ENCODE results near the gene RAP1A.

RAP1A gene

DNA sequence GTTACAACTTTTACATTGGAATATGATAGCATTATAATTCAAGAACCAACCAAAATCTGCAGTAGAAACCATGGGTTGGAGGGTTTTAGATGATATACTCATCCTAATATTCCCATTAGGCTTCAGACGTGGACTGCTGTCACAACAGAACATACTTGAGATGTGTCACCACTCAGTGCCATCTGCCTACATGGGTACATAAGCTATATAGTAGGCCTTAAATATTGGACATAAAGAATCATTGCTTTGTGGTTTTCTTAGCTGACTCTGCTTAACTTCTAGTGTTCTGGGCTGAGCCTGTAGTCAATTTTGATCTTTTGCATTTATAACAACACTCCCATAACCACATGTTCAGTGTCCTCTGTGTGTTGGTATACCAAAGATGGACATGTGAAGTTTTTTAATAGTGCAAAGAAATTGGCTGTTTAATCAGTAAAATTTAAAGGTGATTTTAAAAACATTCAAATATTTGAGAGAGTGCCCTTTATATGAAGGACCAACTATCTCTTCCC, 14.2 kb downstream of the RAP1A start:
- DNase-seq, result no peak
- H3K79me2 ChIP-seq (ENCODE audit: control insufficient read depth, insufficient read depth, low read length), result peaks cover 10% of the 10 kb centered on the region
- no peak overlapping the region for H3K23ac ChIP-seq (ENCODE audit: low read length)
- no peak overlapping the region for H2AK5ac ChIP-seq (ENCODE audit: low read length)
- no peak overlapping the region for H3K18ac ChIP-seq (ENCODE audit: low read length)
- H3K4me3 ChIP-seq (ENCODE audit: low read length), result no peak overlapping the region
- H3K79me1 ChIP-seq (ENCODE audit: low read length), result peaks cover 2% of the 10 kb centered on the region
- H3K4me1 ChIP-seq (ENCODE audit: control insufficient read depth, low read depth, low read length), result no peaks in the 10 kb centered on the region
- H2BK120ac ChIP-seq (ENCODE audit: low read depth, low read length), result no peak overlapping the region
- no peak overlapping the region for H2BK15ac ChIP-seq (replicated peaks; ENCODE audit: low read depth)
- no peaks in the 10 kb centered on the region for H3K27me3 ChIP-seq (ENCODE audit: insufficient read depth, low read length, poor library complexity)
- H3K9ac ChIP-seq (ENCODE audit: low read length), result no peak overlapping the region
- no peak overlapping the region for H3K4ac ChIP-seq (ENCODE audit: low read depth, low read length)
- H3K27ac ChIP-seq (ENCODE audit: low read depth, low read length), result no peak overlapping the region
- H3K36me3 ChIP-seq (ENCODE audit: control insufficient read depth, insufficient read depth, low read length), result no peaks in the 10 kb centered on the region
- H3K4me2 ChIP-seq (ENCODE audit: low read length), result no peak overlapping the region
- no peak overlapping the region for H4K8ac ChIP-seq (ENCODE audit: low read depth, low read length)
- no peak overlapping the region for H4K5ac ChIP-seq (ENCODE audit: low read length)
- no peak overlapping the region for H3K56ac ChIP-seq (ENCODE audit: low read length)
- no peak overlapping the region for H2BK5ac ChIP-seq (ENCODE audit: low read length)
- no CpG with 5 or more reads among the region's 1 CpG for WGBS (ENCODE audit: extremely low coverage, insufficient coverage, low lambda C conversion rate)

DNA sequence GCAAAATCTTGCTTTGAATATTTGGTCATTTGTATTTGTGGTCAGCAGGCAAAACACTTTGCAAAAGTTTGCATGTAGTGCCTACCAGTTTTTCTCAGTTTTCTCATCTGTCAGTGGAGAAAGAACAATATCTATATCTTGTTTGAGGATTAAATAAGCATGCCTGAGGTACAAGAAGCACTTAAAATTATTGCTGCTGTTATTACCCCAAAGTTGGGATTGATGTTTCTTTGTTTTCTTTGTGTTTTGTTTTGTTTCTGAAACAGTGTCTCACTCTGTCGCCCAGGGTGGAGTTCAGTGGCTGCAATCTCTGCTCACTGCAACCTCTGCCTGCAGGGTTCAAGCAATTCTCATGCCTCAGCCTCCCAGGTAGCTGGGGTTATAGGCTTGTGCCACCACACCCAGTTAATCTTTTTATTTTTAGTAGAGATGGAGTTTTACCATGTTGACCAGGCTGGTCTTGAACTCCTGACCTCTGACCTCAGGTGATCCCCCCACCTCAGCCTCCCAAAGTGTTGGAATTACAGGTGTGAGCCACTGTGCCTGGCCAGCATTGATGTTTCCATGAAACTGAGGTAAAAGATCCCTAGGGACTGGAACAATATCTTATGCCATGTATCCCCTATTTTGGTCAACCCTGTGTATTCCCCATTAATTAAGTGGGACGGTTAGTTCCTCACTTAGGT, 15.9 kb downstream of the RAP1A start:
- Histone ChIP-seq H3K4ac (ENCODE audit: low read depth, low read length) (no peak overlapping the region), H2BK120ac (ENCODE audit: low read depth, low read length) (no peak overlapping the region), H3K56ac (ENCODE audit: low read length) (no peak overlapping the region), H3K36me3 (ENCODE audit: control insufficient read depth, insufficient read depth, low read length) (no peaks in the 10 kb centered on the region), H3K23ac (ENCODE audit: low read length) (no peak overlapping the region), H2AK5ac (ENCODE audit: low read length) (no peak overlapping the region), H3K27me3 (ENCODE audit: insufficient read depth, low read length, poor library complexity) (no peaks in the 10 kb centered on the region), H3K4me1 (ENCODE audit: control insufficient read depth, low read depth, low read length) (no peaks in the 10 kb centered on the region), H3K9ac (ENCODE audit: low read length) (no peak overlapping the region), H3K18ac (ENCODE audit: low read length) (no peak overlapping the region), H3K4me3 (ENCODE audit: low read length) (no peak overlapping the region), H3K79me1 (ENCODE audit: low read length) (peaks cover 2% of the 10 kb centered on the region), H3K79me2 (ENCODE audit: control insufficient read depth, insufficient read depth, low read length) (peaks cover 9% of the 10 kb centered on the region), H4K8ac (ENCODE audit: low read depth, low read length) (no peak overlapping the region), H4K5ac (ENCODE audit: low read length) (no peak overlapping the region), H2BK15ac (replicated peaks; ENCODE audit: low read depth) (no peak overlapping the region), H3K4me2 (ENCODE audit: low read length) (no peak overlapping the region), H2BK5ac (ENCODE audit: low read length) (no peak overlapping the region), H3K27ac (ENCODE audit: low read depth, low read length) (no peak overlapping the region)
- no peak for DNase-seq
- WGBS (ENCODE audit: extremely low coverage, insufficient coverage, low lambda C conversion rate), result no CpG with 5 or more reads among the region's 2 CpGs

DNA sequence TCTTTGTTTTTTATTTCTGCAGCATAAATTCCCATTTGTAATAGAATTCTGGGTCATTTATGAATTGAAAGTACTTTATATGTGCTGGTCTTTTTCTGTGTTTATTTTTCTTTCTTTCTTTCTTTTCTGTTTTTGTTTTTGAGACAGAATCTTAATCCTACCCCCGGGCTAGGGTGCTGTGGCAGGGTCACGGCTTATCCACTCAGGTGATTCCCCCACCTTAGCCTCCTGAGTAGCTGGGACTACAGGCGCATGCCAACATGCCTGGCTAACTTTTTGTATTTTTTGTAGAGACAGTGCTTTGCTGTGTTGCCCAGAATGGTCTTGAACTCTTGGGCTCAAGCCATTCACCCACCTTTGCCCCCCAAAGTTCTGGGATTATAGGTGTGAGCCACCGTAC, 18.7 kb downstream of the RAP1A start:
- Histone ChIP-seq H3K79me1 (ENCODE audit: low read length) (peaks cover 4% of the 10 kb centered on the region), H3K27ac (ENCODE audit: low read depth, low read length) (no peak overlapping the region), H2BK120ac (ENCODE audit: low read depth, low read length) (no peak overlapping the region), H3K9ac (ENCODE audit: low read length) (no peak overlapping the region), H3K4me3 (ENCODE audit: low read length) (no peak overlapping the region), H4K5ac (ENCODE audit: low read length) (no peak overlapping the region), H4K8ac (ENCODE audit: low read depth, low read length) (no peak overlapping the region), H2BK15ac (replicated peaks; ENCODE audit: low read depth) (no peak overlapping the region), H2BK5ac (ENCODE audit: low read length) (no peak overlapping the region), H3K56ac (ENCODE audit: low read length) (no peak overlapping the region), H2AK5ac (ENCODE audit: low read length) (no peak overlapping the region), H3K27me3 (ENCODE audit: insufficient read depth, low read length, poor library complexity) (no peaks in the 10 kb centered on the region), H3K18ac (ENCODE audit: low read length) (no peak overlapping the region), H3K4me2 (ENCODE audit: low read length) (no peak overlapping the region), H3K4me1 (ENCODE audit: control insufficient read depth, low read depth, low read length) (no peaks in the 10 kb centered on the region), H3K79me2 (ENCODE audit: control insufficient read depth, insufficient read depth, low read length) (peaks cover 11% of the 10 kb centered on the region), H3K36me3 (ENCODE audit: control insufficient read depth, insufficient read depth, low read length) (no peaks in the 10 kb centered on the region), H3K23ac (ENCODE audit: low read length) (peak overlapping the region; percentile 34), H3K4ac (ENCODE audit: low read depth, low read length) (no peak overlapping the region)
- DNase-seq, result no peak
- no CpG with 5 or more reads among the region's 4 CpGs for WGBS (ENCODE audit: extremely low coverage, insufficient coverage, low lambda C conversion rate)

DNA sequence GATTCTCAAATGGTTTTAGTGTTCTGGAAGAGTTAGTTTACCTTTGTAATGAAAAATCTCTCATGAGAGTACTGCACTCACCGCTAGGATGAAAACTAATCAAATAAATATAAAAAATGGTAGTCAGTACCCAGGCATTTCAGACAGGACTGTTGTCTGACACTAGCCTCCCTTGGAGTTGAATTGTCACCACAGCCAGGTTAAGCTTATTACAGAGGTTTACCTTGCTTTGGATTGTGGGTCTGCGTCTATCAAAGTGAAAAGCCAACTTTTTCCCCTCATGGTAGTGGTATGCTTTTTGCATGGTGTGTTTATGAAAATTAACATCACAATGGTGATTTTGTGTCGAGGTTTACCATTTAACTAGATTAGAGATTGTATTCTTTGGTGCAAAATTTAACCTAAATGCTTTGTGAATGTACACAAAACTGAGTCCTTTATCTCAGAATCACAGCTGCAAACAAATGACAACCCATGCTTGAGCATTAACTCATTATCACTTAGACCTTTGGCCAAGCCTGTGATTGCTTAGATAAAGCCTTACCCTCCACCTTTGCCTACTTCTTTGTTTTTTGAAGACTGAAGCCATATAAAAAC, 20.1 kb downstream of the RAP1A start:
- Histone ChIP-seq H3K4ac (ENCODE audit: low read depth, low read length) (no peak overlapping the region), H4K8ac (ENCODE audit: low read depth, low read length) (no peak overlapping the region), H2BK120ac (ENCODE audit: low read depth, low read length) (no peak overlapping the region), H3K4me1 (ENCODE audit: control insufficient read depth, low read depth, low read length) (no peaks in the 10 kb centered on the region), H3K36me3 (ENCODE audit: control insufficient read depth, insufficient read depth, low read length) (no peaks in the 10 kb centered on the region), H4K5ac (ENCODE audit: low read length) (no peak overlapping the region), H3K4me3 (ENCODE audit: low read length) (no peak overlapping the region), H3K18ac (ENCODE audit: low read length) (no peak overlapping the region), H3K9ac (ENCODE audit: low read length) (no peak overlapping the region), H3K27ac (ENCODE audit: low read depth, low read length) (no peak overlapping the region), H2BK15ac (replicated peaks; ENCODE audit: low read depth) (no peak overlapping the region), H2BK5ac (ENCODE audit: low read length) (no peak overlapping the region), H2AK5ac (ENCODE audit: low read length) (no peak overlapping the region), H3K79me1 (ENCODE audit: low read length) (peaks cover 9% of the 10 kb centered on the region), H3K56ac (ENCODE audit: low read length) (no peak overlapping the region), H3K4me2 (ENCODE audit: low read length) (no peak overlapping the region), H3K27me3 (ENCODE audit: insufficient read depth, low read length, poor library complexity) (no peaks in the 10 kb centered on the region), H3K23ac (ENCODE audit: low read length) (no peak overlapping the region), H3K79me2 (ENCODE audit: control insufficient read depth, insufficient read depth, low read length) (peaks cover 11% of the 10 kb centered on the region)
- peak; percentile 66 for DNase-seq
- no CpG with 5 or more reads among the region's 3 CpGs for WGBS (ENCODE audit: extremely low coverage, insufficient coverage, low lambda C conversion rate)

DNA sequence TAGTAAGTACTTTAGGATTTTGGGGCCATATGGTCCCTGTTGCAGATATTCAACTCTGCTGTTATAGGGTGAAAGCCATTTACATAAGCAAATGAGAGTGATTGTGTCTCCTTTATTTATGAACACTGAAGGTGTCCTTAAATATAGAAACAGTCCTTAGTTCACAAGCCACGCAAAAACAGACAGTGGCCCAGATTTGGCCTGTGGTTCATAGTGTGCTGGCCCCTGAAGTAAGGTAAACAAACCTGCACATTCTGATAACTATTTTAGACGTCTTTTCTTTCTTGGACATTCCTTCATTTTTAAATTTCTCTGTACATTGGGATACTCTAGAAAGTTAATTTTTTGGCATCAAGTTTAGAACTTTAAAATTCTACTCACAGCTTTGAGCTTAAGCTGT, 23.5 kb downstream of the RAP1A start:
- Histone ChIP-seq H3K4me2 (ENCODE audit: low read length) (no peak overlapping the region), H2BK15ac (replicated peaks; ENCODE audit: low read depth) (no peak overlapping the region), H3K27ac (ENCODE audit: low read depth, low read length) (no peak overlapping the region), H3K79me2 (ENCODE audit: control insufficient read depth, insufficient read depth, low read length) (peaks cover 13% of the 10 kb centered on the region), H2BK120ac (ENCODE audit: low read depth, low read length) (no peak overlapping the region), H3K18ac (ENCODE audit: low read length) (no peak overlapping the region), H3K9ac (ENCODE audit: low read length) (no peak overlapping the region), H3K36me3 (ENCODE audit: control insufficient read depth, insufficient read depth, low read length) (no peaks in the 10 kb centered on the region), H2BK5ac (ENCODE audit: low read length) (no peak overlapping the region), H3K79me1 (ENCODE audit: low read length) (peaks cover 12% of the 10 kb centered on the region), H3K4ac (ENCODE audit: low read depth, low read length) (no peak overlapping the region), H3K23ac (ENCODE audit: low read length) (no peak overlapping the region), H3K4me1 (ENCODE audit: control insufficient read depth, low read depth, low read length) (no peaks in the 10 kb centered on the region), H4K8ac (ENCODE audit: low read depth, low read length) (no peak overlapping the region), H3K27me3 (ENCODE audit: insufficient read depth, low read length, poor library complexity) (no peaks in the 10 kb centered on the region), H4K5ac (ENCODE audit: low read length) (no peak overlapping the region), H3K4me3 (ENCODE audit: low read length) (no peak overlapping the region), H3K56ac (ENCODE audit: low read length) (no peak overlapping the region), H2AK5ac (ENCODE audit: low read length) (no peak overlapping the region)
- no peak for DNase-seq
- WGBS (ENCODE audit: extremely low coverage, insufficient coverage, low lambda C conversion rate), result no CpG with 5 or more reads among the region's 2 CpGs

Measured in mesendoderm (in vitro differentiated cells).